Calu3 (cell line): ENCODE results near the gene DEAF1. TPM values are rescaled to one million over a fixed set of nuclear protein-coding genes. Genes with fewer than 3 reads are reported as not detected.

ENCODE experiments used
- BruUV-seq: library from RNA; stranded (reverse); fragments of 400-500 nt; replicated peaks from 2 replicates; lab custom pipeline; 2021; lab: Mats Ljungman, UMichigan
- CTCF ChIA-PET: fragments of 300-600 bp; sonication (Branson Sonifier 250); formaldehyde crosslinking; loops from one replicate; lab custom pipeline; 2022; ENCODE audit warnings: antibody characterized with exemption; lab: Charles Lee
- DNase-seq: peaks from one replicate; pipeline ENCODE4 v3.0.0; 2022
- H3K27ac Mint-ChIP-seq: one replicate; pipeline ENCODE4 v1.8.0; 2022; ENCODE audit warnings: mixed read lengths; ENCODE audit not compliant: unreplicated experiment
- H3K27me3 Mint-ChIP-seq: one replicate; pipeline ENCODE4 v1.8.0; 2022; ENCODE audit warnings: mixed read lengths; ENCODE audit not compliant: unreplicated experiment
- H3K36me3 Mint-ChIP-seq: one replicate; pipeline ENCODE4 v1.8.0; 2022; ENCODE audit warnings: mild to moderate bottlenecking, moderate library complexity, mixed read lengths; ENCODE audit not compliant: insufficient read depth, unreplicated experiment
- H3K4me1 Mint-ChIP-seq: one replicate; pipeline ENCODE4 v1.8.0; 2022; ENCODE audit warnings: mild to moderate bottlenecking, low read depth, mixed read lengths; ENCODE audit not compliant: unreplicated experiment
- H3K4me3 Mint-ChIP-seq: one replicate; pipeline ENCODE4 v1.8.0; 2022; ENCODE audit warnings: mild to moderate bottlenecking, low read depth, moderate library complexity, mixed read lengths; ENCODE audit not compliant: unreplicated experiment
- H3K9me3 Mint-ChIP-seq: one replicate; pipeline ENCODE4 v1.8.0; 2022; ENCODE audit warnings: low read depth, mixed read lengths; ENCODE audit not compliant: unreplicated experiment
- CTCF ChIP-seq: fragments of 200-600 bp; IDR thresholded peaks from one replicate; pipeline ENCODE4 v1.8.0; 2022; ENCODE audit warnings: antibody characterized with exemption; ENCODE audit not compliant: unreplicated experiment
- intact Hi-C: fragments of 100-400 bp; cut with micrococcal nuclease; formaldehyde crosslinking; loops from one replicate; pipeline ENCODE4 v1.10.0; 2022; ENCODE audit not compliant: unreplicated experiment
- total RNA-seq: library from RNA; stranded (reverse); gene quantifications from 2 replicates; pipeline ENCODE4 v1.2.3, GENCODE V29; 2022

Gene DEAF1
- total RNA-seq, 1 experiment from 2014 or later: 57.0 TPM

- CTCF ChIA-PET: no interaction called here
- DNase-seq: no peak
- intact Hi-C loops: loop anchor here (10.0 kb wide), 1 partner anchor 137 kb away; the partner anchor contains the start of genes LMNTD2 and RASSF7
- H3K4me3 Mint-ChIP-seq: no peak overlapping the region
- peaks cover 7% of the 10 kb centered on the region for H3K4me1 Mint-ChIP-seq
- H3K9me3 Mint-ChIP-seq: no peaks in the 10 kb centered on the region
- no peaks in the 10 kb centered on the region for H3K27me3 Mint-ChIP-seq
- BruUV-seq: no TSS peak
- H3K27ac Mint-ChIP-seq: no peak overlapping the region
- no peak for TF ChIP-seq CTCF
- H3K36me3 Mint-ChIP-seq: peaks cover 49% of the 10 kb centered on the region
These were observed 6.9 kb upstream of the DEAF1 start for GRCh38 chr11:701741-702461.

DNA sequence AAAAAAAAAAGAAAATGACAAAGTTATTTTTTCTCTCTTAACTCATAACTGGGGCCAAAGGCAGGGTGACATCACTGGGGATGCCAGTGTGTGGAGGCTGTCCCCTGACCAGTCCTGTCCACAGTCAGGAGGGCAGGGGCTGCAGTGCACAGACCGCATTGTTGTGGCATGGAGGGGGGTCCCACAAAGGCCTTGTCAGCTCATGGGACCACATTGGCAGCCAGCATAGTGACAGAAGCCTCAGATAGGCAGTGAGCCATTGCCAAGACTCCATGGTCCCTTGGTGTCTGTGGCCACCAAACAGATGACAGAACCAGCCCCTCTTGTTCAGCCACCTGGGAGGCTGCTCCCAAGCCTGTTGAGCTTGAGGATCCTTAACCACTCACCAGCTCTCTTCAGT, 4.7 kb upstream of the DEAF1 start:
- intact Hi-C loops: loop anchor here (10.0 kb wide), 1 partner anchor 135 kb away; the partner anchor contains the start of genes LMNTD2 and RASSF7
- no peak for TF ChIP-seq CTCF
- no peaks in the 10 kb centered on the region for H3K9me3 Mint-ChIP-seq
- CTCF ChIA-PET: no interaction called here
- H3K4me1 Mint-ChIP-seq: no peaks in the 10 kb centered on the region
- no peaks in the 10 kb centered on the region for H3K27me3 Mint-ChIP-seq
- no peak overlapping the region for H3K27ac Mint-ChIP-seq
- DNase-seq: no peak
- no TSS peak for BruUV-seq
- no peak overlapping the region for H3K4me3 Mint-ChIP-seq
- peaks cover 49% of the 10 kb centered on the region for H3K36me3 Mint-ChIP-seq

DNA sequence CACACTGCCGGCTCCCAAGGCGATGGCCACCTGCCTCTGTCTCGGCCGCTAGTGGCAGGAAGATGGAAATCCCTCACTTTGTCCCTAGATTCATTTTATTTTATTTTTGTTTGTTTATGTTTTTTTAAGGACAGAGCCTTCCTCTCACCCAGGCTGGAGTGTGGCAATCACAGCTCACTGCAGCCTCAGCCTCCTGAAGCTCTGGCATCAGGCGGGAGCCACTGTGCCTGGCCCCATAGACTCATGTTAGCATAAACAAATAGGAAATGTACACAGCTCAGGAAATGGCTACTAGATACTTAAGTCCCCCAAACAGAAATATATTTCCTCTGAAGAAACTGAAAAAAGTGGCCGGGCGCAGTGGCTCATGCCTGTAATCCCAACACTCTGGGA, 4.1 kb upstream of the DEAF1 start:
- Mint-ChIP-seq H3K27ac (no peak overlapping the region), H3K4me1 (no peaks in the 10 kb centered on the region), H3K4me3 (no peak overlapping the region), H3K27me3 (no peaks in the 10 kb centered on the region), H3K36me3 (peaks cover 55% of the 10 kb centered on the region), H3K9me3 (no peaks in the 10 kb centered on the region)
- TF ChIP-seq CTCF: no peak
- intact Hi-C loops: no loop called here
- DNase-seq: no peak
- CTCF ChIA-PET: interaction anchor here (0.5 kb wide), 1 partner anchor 14 kb away, joined by 4 read pairs; no protein-coding TSS in a partner anchor
- no TSS peak for BruUV-seq

DNA sequence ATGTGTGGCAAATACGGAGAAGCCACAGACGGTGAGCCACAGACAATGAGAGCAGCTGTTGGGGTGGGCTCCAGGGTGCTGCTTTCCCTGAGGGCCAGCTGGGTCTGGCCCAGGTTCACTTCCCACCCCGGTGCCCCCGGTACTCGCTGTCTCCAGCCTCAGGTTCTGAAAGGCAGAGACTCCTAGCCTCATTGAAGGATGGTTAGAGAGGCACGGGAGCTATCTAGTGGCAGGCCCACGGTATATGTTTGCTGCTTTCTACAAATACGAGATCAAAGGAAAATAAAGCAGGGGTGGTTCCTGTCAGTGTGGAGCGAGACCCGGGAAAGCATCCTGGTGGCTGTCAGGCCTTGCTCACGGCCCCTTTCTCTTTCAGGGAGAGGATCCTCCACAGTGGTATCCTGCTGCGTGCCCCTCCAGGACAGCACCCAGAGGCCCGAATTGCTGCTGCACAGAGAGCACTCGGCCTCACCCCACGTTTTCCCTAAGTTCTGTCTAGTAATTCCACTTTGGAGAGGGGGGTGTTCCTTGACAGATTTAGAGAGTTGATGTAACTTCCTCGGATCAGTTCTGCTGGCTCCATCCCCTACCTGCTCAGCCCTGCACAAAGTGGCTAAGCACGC, 3.6 kb upstream of the DEAF1 start:
- Mint-ChIP-seq H3K36me3 (peaks cover 60% of the 10 kb centered on the region), H3K27ac (no peak overlapping the region), H3K27me3 (no peaks in the 10 kb centered on the region), H3K4me3 (no peak overlapping the region), H3K9me3 (no peaks in the 10 kb centered on the region), H3K4me1 (peaks cover 4% of the 10 kb centered on the region)
- BruUV-seq: no TSS peak
- CTCF ChIA-PET: interaction anchor here (0.5 to 1.5 kb wide), 2 partner anchors 14 to 24 kb away, joined by 4 read pairs; no protein-coding TSS in a partner anchor
- intact Hi-C loops: no loop called here
- no peak for TF ChIP-seq CTCF
- DNase-seq: no peak
